Measurements from ENCODE around the gene APBB1IP. TPM values are rescaled to one million over a fixed set of nuclear protein-coding genes. Genes with fewer than 3 reads are reported as not detected.

The APBB1IP gene
- total and polyA plus RNA-seq, 2 of the 8 experiments (the other 6 are each of a cell fraction or from before 2014, with no cell fraction given): 0.05 TPM; not detected in 1

- FAIRE-seq: no peak
- no peak overlapping the region for H2AFZ ChIP-seq (ENCODE audit: low read length)
- no peaks in the 10 kb centered on the region for H3K27me3 ChIP-seq (replicated peaks in 1 of 4; ENCODE audit: control insufficient read depth in 3 of 4, extremely low read depth in 1 of 4, insufficient read depth in 3 of 4, low read length in 3 of 4)
- no peak overlapping the region for H2BK12ac ChIP-seq (ENCODE audit: low read depth, low read length)
- H3K18ac ChIP-seq (ENCODE audit: extremely low read depth, low read length): no peak overlapping the region
- H4K20me1 ChIP-seq (replicated peaks in 1 of 2; ENCODE audit: control insufficient read depth in 1 of 2, insufficient read depth in 2 of 2, low read length in 2 of 2): no peaks in the 10 kb centered on the region
- no peak overlapping the region for H3K4me3 ChIP-seq (ENCODE audit: extremely low read depth in 1 of 4, insufficient read depth in 2 of 4, low read depth in 3 of 4, low read length in 4 of 4)
- H2BK120ac ChIP-seq (replicated peaks; ENCODE audit: low read depth, low read length): no peak overlapping the region
- H2BK20ac ChIP-seq (ENCODE audit: low read length): no peak overlapping the region
- DNase-seq (ENCODE audit: low read depth in 1 of 2, low spot score in 2 of 2): no peak
- H2BK15ac ChIP-seq (ENCODE audit: low read length): no peak overlapping the region
- no peak overlapping the region for H4K91ac ChIP-seq (replicated peaks; ENCODE audit: insufficient read length, low read length)
- H2AK5ac ChIP-seq (ENCODE audit: low read depth, low read length): no peak overlapping the region
- H4K8ac ChIP-seq (ENCODE audit: extremely low read depth, insufficient read depth, low read length): no peak overlapping the region
- ChIA-PET CTCF (ENCODE audit: partially characterized antibody) (no interaction called here), POLR2A (ENCODE audit: partially characterized antibody) (no interaction called here)
- H3K27ac ChIP-seq (ENCODE audit: low read depth, low read length): no peak overlapping the region
- H3K9ac ChIP-seq (replicated peaks in 1 of 4; ENCODE audit: extremely low read depth in 1 of 4, low read depth in 3 of 4, low read length in 3 of 4): no peak overlapping the region
- no peaks in the 10 kb centered on the region for H3K23me2 ChIP-seq (ENCODE audit: low read depth, low read length)
- no peak overlapping the region for H3K23ac ChIP-seq (ENCODE audit: insufficient read length)
- H3K4ac ChIP-seq (replicated peaks; ENCODE audit: insufficient read length, low read depth, low read length): no peak overlapping the region
- no peaks in the 10 kb centered on the region for H3K9me3 ChIP-seq (ENCODE audit: insufficient read depth in 2 of 2, low read depth in 1 of 2, low read length in 1 of 2)
- no peak overlapping the region for H3K14ac ChIP-seq (ENCODE audit: insufficient read length)
- H3K4me2 ChIP-seq (ENCODE audit: insufficient read depth in 1 of 2, low read depth in 2 of 2, low read length in 2 of 2): no peak overlapping the region
- H3K4me1 ChIP-seq (replicated peaks in 1 of 4; ENCODE audit: control insufficient read depth in 3 of 4, insufficient read depth in 4 of 4, low read length in 3 of 4): no peaks in the 10 kb centered on the region
- WGBS, 2 experiments (ENCODE audit: extremely low coverage in 1 of 2, insufficient coverage in 1 of 2, insufficient read length in 1 of 2, insufficient replicate concordance in 2 of 2, low coverage in 1 of 2, low lambda C conversion rate in 2 of 2, missing lambda C conversion rate in 1 of 2): 92% methylated on average over 3 of the region's 3 CpGs; no CpG with 5 or more reads in 1 of the 2 experiments
- H3K36me3 ChIP-seq (ENCODE audit: control insufficient read depth in 2 of 4, insufficient read depth in 4 of 4, low read length in 3 of 4): no peaks in the 10 kb centered on the region
- H3K79me2 ChIP-seq (ENCODE audit: control insufficient read depth in 1 of 2, insufficient read depth in 2 of 2, low read length in 2 of 2): no peaks in the 10 kb centered on the region
- no peak overlapping the region for H4K5ac ChIP-seq (ENCODE audit: insufficient read length, low read depth, low read length)
- H3K79me1 ChIP-seq (ENCODE audit: low read depth, low read length): no peaks in the 10 kb centered on the region
- no peak overlapping the region for H2BK5ac ChIP-seq (ENCODE audit: low read depth, low read length)
- no peak overlapping the region for H3K56ac ChIP-seq (replicated peaks; ENCODE audit: insufficient read length, low read depth, low read length)
- TF ChIP-seq KDM4A (IDR thresholded peaks at IDR 0.05; ENCODE audit: low read depth, low read length, severe bottlenecking) (no peak), CREB1 (IDR thresholded peaks at IDR 0.05) (no peak), EP300 (IDR thresholded peaks at IDR 0.05; ENCODE audit: borderline replicate concordance in 1 of 2, low read depth in 2 of 2, low read length in 2 of 2) (no peak), GTF2F1 (IDR thresholded peaks at IDR 0.05; ENCODE audit: borderline replicate concordance, low read depth, low read length) (no peak), SAP30 (IDR thresholded peaks at IDR 0.05; ENCODE audit: insufficient read depth, insufficient replicate concordance, low read length) (no peak), NRF1 (IDR thresholded peaks at IDR 0.05; ENCODE audit: low read depth, low read length) (no peak), EZH2 (IDR thresholded peaks at IDR 0.05; ENCODE audit: low read depth, low read length, severe bottlenecking) (no peak), SIRT6 (IDR thresholded peaks at IDR 0.05; ENCODE audit: low read length) (no peak), HDAC2 (IDR thresholded peaks at IDR 0.05; ENCODE audit: borderline replicate concordance in 1 of 2, low read depth in 2 of 2, low read length in 2 of 2) (no peak), TAF7 (optimal IDR thresholded peaks at IDR 0.05; ENCODE audit: borderline replicate concordance, low read depth, low read length) (no peak), USF2 (IDR thresholded peaks at IDR 0.05; ENCODE audit: low read length) (no peak), CHD1 (IDR thresholded peaks at IDR 0.05; ENCODE audit: low read depth, low read length) (no peak)
Observed at GRCh38 chr10:26464632-26465280, 26.6 kb downstream of the APBB1IP start.

Data from H1 (cell line).